A375 (cell line): ENCODE measurements around the gene SRSF7. TPM values are rescaled to one million over a fixed set of nuclear protein-coding genes. Genes with fewer than 3 reads are reported as not detected.

Experiments
- total RNA-seq: library from RNA; depleted of rRNA; stranded (reverse); fragments of >200 nt; shearing (Covaris generic); gene quantifications from 2 replicates; pipeline ENCODE4 v1.2.3, GENCODE V29; 2014; rRNA removed

SRSF7 gene
- 251 and 282 TPM in 2 replicates for total RNA-seq

DNA sequence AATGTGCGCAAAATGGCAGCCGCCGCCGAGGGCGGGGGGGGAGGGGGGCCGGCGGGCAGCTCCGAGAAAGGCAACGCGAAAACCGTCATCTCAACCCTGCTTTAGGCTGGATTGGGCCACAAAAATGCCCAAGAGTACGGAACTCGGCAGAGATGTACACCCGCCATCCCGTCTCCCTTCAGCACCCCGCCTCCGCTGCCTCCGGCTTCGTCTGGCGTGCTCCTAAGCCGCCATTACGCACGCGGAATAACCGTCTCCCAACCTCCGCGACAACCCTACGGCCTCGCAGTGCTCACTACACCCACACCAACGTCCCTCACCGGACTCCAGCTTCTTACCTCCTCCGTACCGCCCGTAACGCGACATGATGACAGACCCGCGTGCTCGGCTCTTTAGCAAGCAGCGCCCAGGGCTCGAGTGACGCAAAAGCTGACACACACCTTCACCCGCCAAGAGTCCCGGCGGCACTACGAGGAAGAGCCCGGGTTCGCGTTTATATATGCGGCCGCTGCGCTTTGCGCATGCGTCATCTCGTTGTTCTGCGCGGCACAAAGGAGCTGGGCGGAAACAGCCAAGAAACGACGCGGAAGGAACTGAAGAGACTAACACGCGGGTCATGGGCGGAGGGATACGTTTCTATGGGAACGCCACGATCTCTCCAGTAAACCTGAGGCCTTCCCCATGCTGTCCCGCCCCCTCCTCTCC is at the start of gene SRSF7:
Gene SRSF7 (minus strand): TSS at position 471 of the 705 bp plus-strand sequence. CDS start 105 bp downstream, at position 366.

Other genes starting within 250 kb of the SRSF7 start
- gene HNRNPLL, start 148.4 kb downstream of the SRSF7 start, total RNA-seq: 29.3 and 33.6 TPM in 2 replicates
- not detected in 2 replicates for gene GALM, start 85.2 kb downstream of the SRSF7 start, total RNA-seq
- 22.3 and 31.1 TPM in 2 replicates for gene GEMIN6, start 26.8 kb upstream of the SRSF7 start, total RNA-seq
- gene DHX57, start 124.6 kb upstream of the SRSF7 start, total RNA-seq: 25.0 and 28.4 TPM in 2 replicates
- 21.3 and 33.4 TPM in 2 replicates for gene MORN2, start 124.6 kb upstream of the SRSF7 start, total RNA-seq
- gene ARHGEF33, start 138.5 kb upstream of the SRSF7 start, total RNA-seq: not detected in 2 replicates